BJ (cell line): Measurements from ENCODE around the gene PIK3C2B. TPM values are rescaled to one million over a fixed set of nuclear protein-coding genes. Genes with fewer than 3 reads are reported as not detected.

Experiments used
- CTCF ChIA-PET: fragments of 350-600 bp; formaldehyde crosslinking; extraction: SDS; loops from one replicate; lab custom pipeline; 2021; ENCODE audit warnings: antibody characterized with exemption, inconsistent platforms; lab: Yijun Ruan, JAX
- POLR2A ChIA-PET: fragments of 300-600 bp; sonication (Branson Sonifier 250); formaldehyde crosslinking; extraction: SDS; loops from one replicate; lab custom pipeline; 2021; ENCODE audit warnings: antibody characterized with exemption; lab: Charles Lee
- DNase-seq: peaks from one replicate; pipeline ENCODE4 v3.0.0-alpha.2; 2011; ENCODE audit warnings: low read depth
- H3K27me3 ChIP-seq: 2 replicates; pipeline ENCODE4 v1.6.0; 2011; ENCODE audit warnings: low read length; ENCODE audit not compliant: control insufficient read depth, insufficient read depth
- H3K36me3 ChIP-seq: 2 replicates; pipeline ENCODE4 v1.5.1; 2011; ENCODE audit warnings: low read length; ENCODE audit not compliant: control insufficient read depth, insufficient read depth
- H3K4me3 ChIP-seq: 2 replicates; pipeline ENCODE4 v1.5.1; 2011; ENCODE audit warnings: low read depth, mild to moderate bottlenecking, control low read depth, low read length
- CTCF ChIP-seq: IDR thresholded peaks from 2 replicates; pipeline ENCODE4 v1.5.1; 2011; ENCODE audit warnings: low read depth, mild to moderate bottlenecking, control low read depth, inconsistent platforms, low read length, moderate library complexity; ENCODE audit not compliant: insufficient read depth
- polyA minus RNA-seq: library from RNA; depleted of rRNA, polyadenylated mRNA; stranded (reverse); fragments of >200 nt; gene quantifications from 2 replicates; pipeline ENCODE4 v1.2.3, GENCODE V29; 2011; rRNA and poly(A)+ RNA removed
- polyA plus RNA-seq: library from polyadenylated mRNA; depleted of rRNA; stranded (reverse); fragments of >200 nt; gene quantifications from 2 replicates; pipeline ENCODE4 v1.2.3, GENCODE V29; 2011; rRNA removed

The PIK3C2B gene
- polyA plus RNA-seq (5.1 and 7.9 TPM in 2 replicates), polyA minus RNA-seq (10.4 and 12.5 TPM in 2 replicates)

GRCh38 chr1:204494281-204495077 is at the start of gene PIK3C2B:
PIK3C2B (minus strand) TSS chr1:204494805; CDS start chr1:204469802, 25,003 bp downstream.
- Histone ChIP-seq H3K27me3 (peaks cover 3% of the 10 kb centered on the region), H3K36me3 (no peaks in the 10 kb centered on the region), H3K4me3 (peak within 1 kb of the TSS; percentile 64)
- DNase-seq = no peak
- CTCF ChIA-PET = interaction anchor here (0.6 to 5.7 kb wide), 20 partner anchors 8 to 586 kb away, joined by 3 to 78 read pairs (median 6); no protein-coding TSS in a partner anchor
- POLR2A ChIA-PET = interaction anchor here (1.2 kb wide), 1 partner anchor 56 kb away, joined by 3 read pairs; no protein-coding TSS in a partner anchor
- peak; percentile 53 for TF ChIP-seq CTCF

- no peak overlapping the region for H3K4me3 ChIP-seq
- POLR2A ChIA-PET = interaction anchor here (0.7 kb wide), 1 partner anchor 592 kb away, joined by 3 read pairs; no protein-coding TSS in a partner anchor
- peaks cover 9% of the 10 kb centered on the region for H3K36me3 ChIP-seq
- no peaks in the 10 kb centered on the region for H3K27me3 ChIP-seq
- no peak for TF ChIP-seq CTCF
- no peak for DNase-seq
- CTCF ChIA-PET = interaction anchor here (0.8 to 2.1 kb wide), 4 partner anchors 13 to 263 kb away, joined by 3 to 9 read pairs (median 6); no protein-coding TSS in a partner anchor
Observed at GRCh38 chr1:204544321-204544720, 49.7 kb upstream of the PIK3C2B start.

- Histone ChIP-seq H3K27me3 (no peaks in the 10 kb centered on the region), H3K4me3 (no peak overlapping the region), H3K36me3 (peaks cover 7% of the 10 kb centered on the region; the same call in 1 of the 2 replicates)
- POLR2A ChIA-PET = no interaction called here
- TF ChIP-seq CTCF = no peak
- DNase-seq = no peak
- CTCF ChIA-PET = interaction anchor here (1.7 kb wide), 1 partner anchor 24 kb away, joined by 3 read pairs; no protein-coding TSS in a partner anchor
Observed at GRCh38 chr1:204541626-204542025, 47.0 kb upstream of the PIK3C2B start.

- CTCF ChIA-PET = no interaction called here
- POLR2A ChIA-PET = no interaction called here
- Histone ChIP-seq H3K36me3 (peaks cover 17% of the 10 kb centered on the region), H3K27me3 (no peaks in the 10 kb centered on the region), H3K4me3 (no peak overlapping the region)
- no peak for TF ChIP-seq CTCF
- no peak for DNase-seq
Observed at GRCh38 chr1:204532832-204533231, 38.2 kb upstream of the PIK3C2B start.

GRCh38 chr1:204530932-204531331 is 36.3 kb upstream of the PIK3C2B start:
- POLR2A ChIA-PET = no interaction called here
- H3K27me3 ChIP-seq = no peaks in the 10 kb centered on the region
- DNase-seq = no peak
- CTCF ChIA-PET = no interaction called here
- H3K4me3 ChIP-seq = no peak overlapping the region
- no peak for TF ChIP-seq CTCF
- H3K36me3 ChIP-seq = peaks cover 18% of the 10 kb centered on the region
